Measurements from ENCODE around the gene CGNL1.

CGNL1 gene

DNA sequence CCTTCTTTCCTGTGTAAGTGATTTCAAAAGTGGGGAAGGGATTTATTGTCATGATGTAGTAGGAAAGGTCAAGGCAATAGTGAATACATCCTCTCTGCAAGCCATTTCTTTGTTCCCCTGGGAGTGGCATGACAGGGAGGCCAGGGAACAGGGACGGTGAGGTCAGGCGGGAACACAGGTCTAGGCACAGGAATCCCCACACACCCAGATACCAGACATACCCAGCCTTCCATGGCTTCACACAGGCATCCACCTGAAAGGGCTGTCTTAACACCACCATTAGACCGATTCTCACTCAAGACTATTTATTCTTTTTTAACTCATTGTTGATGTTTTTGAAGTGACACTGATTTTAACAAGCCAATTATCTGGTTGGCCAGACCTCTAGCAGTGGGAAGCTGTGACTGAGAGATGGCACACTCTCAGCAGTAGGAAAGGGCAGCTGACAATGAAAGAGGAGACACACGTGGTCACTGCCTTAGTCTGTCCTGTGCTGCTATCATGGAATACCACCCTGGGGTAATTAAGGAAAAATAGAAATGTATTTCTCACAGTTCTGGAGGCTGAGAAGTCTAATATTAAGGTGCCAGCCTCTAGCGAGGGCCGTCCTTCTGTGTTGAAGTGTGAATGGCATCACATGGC, 140.8 kb downstream of the CGNL1 start:
- in situ Hi-C loops (cut with HindIII; ENCODE audit: low sequenced_read_pairs) = no loop called here

DNA sequence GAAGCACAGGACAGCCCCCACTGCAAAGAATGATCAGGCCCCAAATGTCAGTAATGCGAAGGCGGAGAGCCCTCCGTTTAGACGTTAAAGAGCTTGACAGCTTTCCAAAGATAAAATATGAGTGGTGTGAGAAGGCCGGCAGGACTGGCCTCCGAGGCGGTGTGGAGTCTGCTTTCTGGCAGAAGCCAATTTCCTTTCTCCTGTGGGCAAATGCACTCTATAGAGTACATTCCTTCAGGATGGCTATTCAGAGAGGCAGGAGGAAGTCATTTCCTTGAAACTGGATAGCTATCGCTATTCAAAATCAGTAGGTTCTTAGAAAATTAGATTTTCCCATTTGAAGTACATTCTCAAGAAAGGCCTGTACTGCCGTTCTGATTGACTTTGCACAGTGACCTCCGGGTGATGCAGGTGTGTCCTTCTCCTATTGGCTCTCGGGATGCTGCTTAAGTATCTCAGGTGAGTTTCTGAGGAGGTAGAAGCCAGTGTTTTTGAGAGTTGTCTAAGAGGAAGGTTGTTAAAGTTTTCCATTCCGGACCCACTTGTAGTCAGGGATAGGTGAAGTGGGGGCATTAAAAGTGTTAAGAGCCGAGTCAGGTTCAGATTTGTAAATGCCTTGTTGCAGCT, 142.6 kb downstream of the CGNL1 start:
- in situ Hi-C loops (cut with HindIII; ENCODE audit: low sequenced_read_pairs) = no loop called here

DNA sequence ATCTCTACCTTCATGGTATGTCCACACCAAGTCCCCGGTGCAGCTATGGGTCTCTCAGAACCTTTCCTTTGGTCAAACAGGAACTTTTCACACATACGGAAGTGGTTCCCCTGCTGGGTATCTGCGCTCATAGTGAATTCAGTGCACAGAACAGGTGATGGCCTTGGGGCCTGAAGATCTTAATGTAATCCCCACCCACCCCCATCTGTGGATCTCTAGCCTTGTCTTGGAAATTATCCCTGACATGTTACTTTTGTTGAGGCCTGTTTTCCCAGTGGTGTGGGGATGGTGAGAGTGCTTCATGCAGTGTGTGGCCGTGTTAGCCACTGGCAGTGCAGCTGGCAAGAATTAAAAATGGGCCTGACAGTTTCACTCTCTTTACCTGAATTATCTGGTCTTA, 143.5 kb downstream of the CGNL1 start:
- in situ Hi-C loops (cut with HindIII; ENCODE audit: low sequenced_read_pairs) = no loop called here

DNA sequence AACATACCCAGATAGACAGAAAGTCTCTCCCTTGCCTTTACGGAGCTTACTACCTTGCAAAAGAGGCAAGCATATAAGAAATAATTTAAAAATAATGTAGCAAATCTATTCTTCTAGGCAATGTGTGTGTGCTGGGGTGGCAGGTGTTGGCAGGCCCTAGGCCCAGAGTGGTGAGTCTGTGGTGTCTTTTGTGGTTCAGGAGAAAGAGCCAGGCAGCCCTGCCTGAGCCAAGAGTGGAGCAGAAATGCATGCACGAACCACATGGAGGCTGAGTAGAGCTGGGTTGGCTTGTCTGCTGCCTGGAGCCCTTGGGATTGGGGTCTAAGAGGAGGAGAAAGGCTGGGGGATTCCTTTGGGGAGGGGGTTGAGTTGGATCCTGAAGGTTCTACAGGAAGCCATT, 145.2 kb downstream of the CGNL1 start:
- in situ Hi-C loops (cut with HindIII; ENCODE audit: low sequenced_read_pairs) = no loop called here

DNA sequence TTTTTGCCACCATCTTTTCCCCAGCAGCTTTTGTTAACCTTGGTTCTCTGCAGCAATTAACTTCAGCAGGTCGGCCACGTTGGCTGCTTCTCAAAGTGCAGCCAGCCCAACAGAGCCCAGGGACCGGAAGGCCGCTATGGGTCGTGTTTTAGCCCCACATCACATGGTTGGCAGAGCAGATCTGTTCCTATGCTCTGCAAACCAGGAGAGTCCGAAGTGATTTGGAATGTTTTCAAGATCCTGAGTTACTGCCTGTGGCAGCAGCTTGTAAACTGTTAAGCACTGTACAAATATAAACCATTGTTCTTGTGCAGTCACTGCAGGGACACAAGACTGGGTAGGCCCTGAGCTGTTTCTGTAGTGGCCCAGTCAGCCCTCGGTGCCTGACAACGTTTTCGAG, 145.8 kb downstream of the CGNL1 start:
- in situ Hi-C loops (cut with HindIII; ENCODE audit: low sequenced_read_pairs) = no loop called here

DNA sequence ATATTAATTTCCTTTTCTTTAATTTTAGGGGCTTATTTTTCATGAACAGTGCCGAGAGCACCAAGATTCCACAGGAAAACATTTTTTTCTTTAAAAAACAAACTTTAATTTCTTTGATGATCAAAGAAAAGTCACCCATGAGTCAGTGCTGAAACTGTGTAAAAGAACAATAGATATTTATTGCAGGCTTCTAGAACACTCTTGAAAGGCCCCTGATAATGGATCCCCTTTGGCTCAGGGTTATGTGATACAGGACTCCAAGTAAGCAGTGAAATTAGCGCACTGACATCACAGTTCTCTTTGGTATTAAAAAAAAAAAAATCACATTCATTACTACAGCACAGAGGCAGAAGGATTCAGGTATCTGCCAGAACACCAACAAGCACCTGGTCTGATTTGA, 149.3 kb downstream of the CGNL1 start:
- in situ Hi-C loops (cut with HindIII; ENCODE audit: low sequenced_read_pairs) = loop anchor here (25.0 kb wide), 1 partner anchor 188 kb away; no protein-coding TSS in a partner anchor

DNA sequence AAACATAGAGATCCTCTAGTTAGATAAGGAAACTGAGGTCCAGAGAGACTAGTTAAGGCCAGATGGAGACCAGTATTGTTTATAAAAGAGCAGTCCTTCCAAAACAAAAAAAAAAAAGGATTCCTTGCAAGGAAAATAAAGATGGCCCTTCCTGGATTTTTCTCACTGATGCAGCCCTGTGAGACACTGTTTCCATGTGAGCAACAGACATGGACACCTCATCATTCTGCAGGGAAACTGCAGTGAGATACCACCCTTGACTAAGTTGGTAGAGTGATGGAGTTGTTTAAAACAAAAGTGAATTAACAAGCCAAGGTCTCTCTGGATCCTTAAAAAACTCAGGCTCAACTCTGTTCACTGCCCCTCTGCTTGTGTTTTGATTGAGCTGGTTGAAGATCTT, 149.8 kb downstream of the CGNL1 start:
- in situ Hi-C loops (cut with HindIII; ENCODE audit: low sequenced_read_pairs) = loop anchor here (25.0 kb wide), 1 partner anchor 189 kb away; no protein-coding TSS in a partner anchor

DNA sequence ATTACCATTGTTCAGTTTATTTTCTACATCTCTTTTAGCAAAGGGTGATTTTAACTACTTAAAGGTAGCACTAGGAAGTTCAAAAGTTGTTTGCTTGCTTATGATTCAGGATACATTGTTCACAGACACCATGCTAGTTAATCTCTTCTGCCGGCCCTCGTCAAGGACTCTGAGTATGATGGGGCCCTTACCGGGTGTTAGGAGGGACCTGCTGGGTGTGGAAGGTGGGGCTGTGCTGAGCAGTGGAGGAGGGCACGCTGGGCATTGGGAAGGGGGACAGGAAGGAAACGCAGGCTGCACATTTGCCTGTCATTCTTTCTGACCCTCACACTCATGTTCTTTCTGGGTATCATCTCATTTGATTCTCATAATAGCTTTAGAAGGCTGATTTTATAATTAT, 150.3 kb downstream of the CGNL1 start:
- in situ Hi-C loops (cut with HindIII; ENCODE audit: low sequenced_read_pairs) = loop anchor here (25.0 kb wide), 1 partner anchor 189 kb away; no protein-coding TSS in a partner anchor

DNA sequence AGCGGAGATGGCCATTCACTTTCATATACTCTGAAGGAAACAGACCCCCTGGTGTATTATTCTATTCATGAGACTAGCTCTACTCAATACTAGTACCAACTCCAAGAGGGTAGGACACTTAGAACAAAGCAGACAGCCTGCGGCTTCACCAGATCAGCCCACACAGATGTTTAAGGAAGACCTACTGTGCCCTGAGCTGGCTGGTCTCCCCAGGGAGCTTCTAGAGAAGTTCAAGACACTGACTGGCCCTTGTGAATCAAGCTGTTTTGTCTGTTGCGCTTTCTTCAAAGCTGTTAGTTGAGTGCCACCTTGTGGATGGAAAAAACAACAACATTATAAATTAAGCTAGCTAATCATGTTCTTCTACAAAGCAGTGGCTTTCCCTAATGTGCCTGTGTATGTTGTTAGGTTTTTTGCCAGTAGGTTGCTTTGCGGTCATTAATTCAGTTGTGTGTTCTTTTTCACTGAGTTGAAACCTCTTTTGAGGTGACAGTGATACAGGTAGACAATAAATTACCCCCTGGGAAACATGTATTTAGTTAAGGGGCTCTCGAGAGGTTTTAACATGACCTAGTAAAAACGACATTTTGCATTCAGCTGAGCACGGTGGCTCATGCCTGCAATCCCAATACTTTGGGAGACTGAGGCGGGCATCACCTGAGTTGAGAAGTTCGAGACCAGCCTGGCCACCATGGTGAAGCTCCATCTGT, 151.2 kb downstream of the CGNL1 start:
- in situ Hi-C loops (cut with HindIII; ENCODE audit: low sequenced_read_pairs) = loop anchor here (25.0 kb wide), 1 partner anchor 190 kb away; no protein-coding TSS in a partner anchor

DNA sequence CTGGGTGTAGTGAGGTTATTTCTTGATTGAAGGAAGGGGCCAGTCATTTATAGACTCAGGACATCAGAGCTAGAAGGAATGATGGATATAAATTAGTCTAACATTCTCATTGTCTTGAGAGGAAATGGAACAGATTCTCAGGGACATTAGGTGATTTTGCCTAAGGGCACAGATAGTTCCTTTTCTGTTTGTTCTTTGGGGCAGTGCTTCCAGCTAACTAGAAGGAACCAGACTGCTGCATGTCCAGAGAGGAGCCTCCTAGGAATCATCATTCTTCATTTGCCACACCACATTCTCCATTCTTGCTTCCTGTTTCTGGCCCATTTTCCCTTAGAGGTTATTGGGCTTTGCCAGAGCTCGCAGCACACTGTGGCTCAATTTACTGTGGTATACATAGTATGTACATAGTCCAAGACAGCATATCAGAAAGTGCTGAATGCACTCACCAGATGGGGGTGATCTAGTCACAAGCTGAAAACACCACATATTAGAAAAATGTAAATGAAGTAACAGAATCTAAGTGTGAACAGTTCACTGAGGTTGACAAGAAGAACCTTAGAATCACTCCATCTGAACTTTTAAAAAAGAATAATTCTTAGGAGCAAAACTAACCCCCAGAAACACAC, 152.7 kb downstream of the CGNL1 start:
- in situ Hi-C loops (cut with HindIII; ENCODE audit: low sequenced_read_pairs) = loop anchor here (25.0 kb wide), 1 partner anchor 192 kb away; no protein-coding TSS in a partner anchor

DNA sequence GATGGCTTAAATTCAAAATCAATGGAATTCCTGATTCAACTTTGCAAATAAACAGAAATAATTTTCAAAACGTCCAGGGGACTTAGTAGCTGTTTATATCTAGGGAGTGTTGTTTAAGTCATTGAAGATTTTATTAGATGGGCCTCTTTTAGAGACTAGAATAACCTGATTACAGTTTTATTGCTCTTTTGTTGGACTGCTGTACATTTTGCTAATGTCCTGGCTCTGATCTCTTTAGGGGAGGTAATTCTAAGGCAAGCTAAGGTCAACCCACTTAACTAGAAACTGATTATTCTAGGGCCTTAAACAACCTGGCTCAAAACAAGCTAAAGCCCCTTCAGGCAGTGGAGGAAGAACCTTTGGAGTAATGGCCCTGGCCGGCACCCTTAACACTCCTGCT, 153.4 kb downstream of the CGNL1 start:
- in situ Hi-C loops (cut with HindIII; ENCODE audit: low sequenced_read_pairs) = loop anchor here (25.0 kb wide), 1 partner anchor 192 kb away; no protein-coding TSS in a partner anchor

DNA sequence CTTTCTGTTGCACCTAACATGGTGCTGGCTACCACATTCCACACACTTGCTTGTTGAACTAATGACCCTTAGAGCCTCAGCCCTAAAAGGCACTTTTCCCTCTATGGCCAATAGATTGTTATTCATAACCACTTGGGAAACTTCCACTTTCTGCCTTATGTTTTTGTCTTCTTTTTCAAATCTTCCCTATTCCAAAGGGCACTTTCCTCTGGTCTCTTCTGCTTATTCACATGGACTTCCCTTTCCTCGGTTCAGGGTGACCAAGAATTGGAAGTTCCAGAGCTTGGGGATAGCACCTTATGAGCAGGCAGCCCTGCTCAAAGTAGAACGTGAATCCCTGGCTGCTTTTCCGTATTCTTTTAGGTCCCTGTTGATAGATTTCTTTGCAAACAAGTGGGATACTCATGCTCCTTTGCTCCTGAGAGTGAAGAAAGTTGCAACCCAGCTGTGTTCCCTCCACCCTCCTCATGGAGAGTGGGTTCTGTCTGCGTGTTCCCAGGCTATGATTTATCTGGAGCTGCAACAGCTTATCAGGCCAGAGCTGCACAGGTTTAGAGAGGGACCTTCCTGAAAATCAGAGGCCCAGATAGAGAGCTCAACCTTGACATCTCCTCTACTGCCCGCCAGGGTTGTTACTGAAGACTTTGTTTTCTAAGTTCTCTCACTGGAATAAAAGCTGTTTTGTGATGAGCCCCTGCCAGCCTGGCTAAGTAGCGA, 156.6 kb downstream of the CGNL1 start:
- in situ Hi-C loops (cut with HindIII; ENCODE audit: low sequenced_read_pairs) = loop anchor here (25.0 kb wide), 1 partner anchor 196 kb away; no protein-coding TSS in a partner anchor

DNA sequence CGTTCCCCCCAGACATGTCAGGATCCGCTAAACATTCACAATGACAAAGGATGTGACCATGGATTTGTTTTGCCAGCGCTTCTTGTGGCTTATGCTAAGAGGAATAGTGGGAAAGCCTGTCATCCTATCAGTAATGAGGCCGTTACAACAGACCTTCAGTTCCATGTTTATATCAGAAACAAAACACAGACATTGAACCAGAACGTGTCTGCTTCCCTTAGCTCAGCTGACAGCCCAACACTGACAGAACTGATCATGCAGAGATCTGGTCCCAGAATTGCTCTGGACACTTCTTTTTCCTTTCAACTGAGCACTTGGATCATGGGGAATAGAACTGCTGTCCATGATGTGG, 157.1 kb downstream of the CGNL1 start:
- in situ Hi-C loops (cut with HindIII; ENCODE audit: low sequenced_read_pairs) = loop anchor here (25.0 kb wide), 1 partner anchor 196 kb away; no protein-coding TSS in a partner anchor

DNA sequence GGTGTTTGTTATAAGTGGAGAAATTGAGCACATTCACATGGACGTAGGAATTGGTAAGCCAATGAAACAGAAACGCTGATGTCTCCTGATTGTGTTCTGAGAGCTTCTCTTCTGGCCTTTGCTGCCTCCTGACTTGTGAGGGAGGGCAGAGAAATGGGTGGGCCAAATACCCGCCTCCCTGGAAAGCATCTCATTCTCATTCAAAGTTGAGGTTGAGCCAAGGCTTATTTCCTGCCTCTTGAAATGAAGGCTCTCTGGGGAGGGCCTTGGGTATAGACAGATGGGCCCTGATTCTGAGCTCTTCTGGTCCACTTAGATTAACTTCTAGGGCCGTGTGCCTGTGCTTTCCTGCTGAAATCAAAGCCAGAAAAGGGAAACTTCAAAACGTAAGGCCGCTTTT, 158.0 kb downstream of the CGNL1 start:
- in situ Hi-C loops (cut with HindIII; ENCODE audit: low sequenced_read_pairs) = loop anchor here (25.0 kb wide), 1 partner anchor 197 kb away; no protein-coding TSS in a partner anchor

DNA sequence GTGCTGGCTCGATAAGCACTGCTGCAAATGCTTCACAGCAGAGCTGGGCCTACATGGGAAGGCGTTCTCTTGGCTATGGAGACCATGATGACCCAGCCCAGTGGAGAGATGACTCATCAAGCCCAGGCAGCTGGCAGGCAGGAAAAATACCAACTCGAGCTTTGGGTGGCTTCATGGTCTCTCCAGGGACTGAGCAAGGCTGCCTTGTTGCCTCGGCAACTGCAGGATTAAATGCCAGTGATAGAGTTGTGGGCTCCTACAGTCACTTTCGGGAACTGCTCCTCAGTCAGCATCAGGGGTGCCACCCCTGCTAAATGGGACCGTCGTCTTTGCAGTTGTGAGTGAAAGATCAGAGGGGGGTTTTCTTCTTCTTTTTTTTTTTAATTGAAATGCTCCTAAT, 160.8 kb downstream of the CGNL1 start:
- in situ Hi-C loops (cut with HindIII; ENCODE audit: low sequenced_read_pairs) = loop anchor here (25.0 kb wide), 1 partner anchor 200 kb away; no protein-coding TSS in a partner anchor

DNA sequence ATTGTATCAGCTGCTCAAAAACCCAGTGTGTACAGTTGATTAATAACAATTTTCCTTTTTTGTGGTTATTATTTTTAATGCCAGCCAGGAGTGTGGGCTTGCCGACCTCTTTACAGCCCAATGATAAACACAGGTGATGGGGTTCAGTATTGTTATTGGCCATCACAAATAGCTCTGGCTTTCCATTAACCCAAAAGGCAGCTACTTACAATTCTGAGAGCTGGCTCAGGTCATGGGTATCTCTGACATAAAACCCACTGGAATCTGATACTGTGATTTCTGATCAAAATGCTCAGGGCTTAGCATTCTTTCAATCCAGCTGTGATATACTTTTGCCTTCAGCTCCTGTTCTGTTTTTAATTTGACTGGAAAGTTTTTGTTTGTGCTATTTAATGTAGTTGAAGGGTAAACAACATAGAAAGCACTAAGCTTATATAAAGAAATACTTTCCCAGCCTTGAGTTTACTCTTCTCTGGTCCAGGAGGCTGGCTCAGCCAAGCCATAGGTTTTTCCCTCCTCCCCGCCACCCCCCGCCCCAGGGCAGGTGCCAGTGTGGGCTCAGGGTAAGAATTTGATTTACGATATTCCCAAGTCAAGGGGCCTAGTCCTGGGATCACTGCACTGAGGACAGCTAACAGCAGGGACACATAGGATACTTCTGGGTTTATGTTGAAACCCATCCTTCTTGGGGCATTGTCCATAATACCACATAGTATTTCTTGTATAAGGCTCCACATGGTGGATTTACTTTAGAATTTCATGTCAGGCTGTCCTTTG, 161.4 kb downstream of the CGNL1 start:
- in situ Hi-C loops (cut with HindIII; ENCODE audit: low sequenced_read_pairs) = loop anchor here (25.0 kb wide), 1 partner anchor 200 kb away; no protein-coding TSS in a partner anchor

DNA sequence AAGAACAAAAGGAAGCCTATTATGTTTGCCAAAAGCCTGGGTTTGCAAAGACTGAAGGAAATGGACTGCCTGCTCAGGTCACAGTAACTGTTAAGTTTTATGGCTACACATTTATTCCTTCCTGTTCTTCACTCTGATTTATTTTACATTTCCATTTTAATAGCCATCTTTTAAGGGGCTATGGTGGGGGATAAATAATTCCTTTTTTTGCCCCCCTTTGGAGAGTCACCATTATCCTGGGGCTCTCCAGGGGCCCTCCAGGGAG, 161.9 kb downstream of the CGNL1 start:
- in situ Hi-C loops (cut with HindIII; ENCODE audit: low sequenced_read_pairs) = loop anchor here (25.0 kb wide), 1 partner anchor 201 kb away; no protein-coding TSS in a partner anchor

DNA sequence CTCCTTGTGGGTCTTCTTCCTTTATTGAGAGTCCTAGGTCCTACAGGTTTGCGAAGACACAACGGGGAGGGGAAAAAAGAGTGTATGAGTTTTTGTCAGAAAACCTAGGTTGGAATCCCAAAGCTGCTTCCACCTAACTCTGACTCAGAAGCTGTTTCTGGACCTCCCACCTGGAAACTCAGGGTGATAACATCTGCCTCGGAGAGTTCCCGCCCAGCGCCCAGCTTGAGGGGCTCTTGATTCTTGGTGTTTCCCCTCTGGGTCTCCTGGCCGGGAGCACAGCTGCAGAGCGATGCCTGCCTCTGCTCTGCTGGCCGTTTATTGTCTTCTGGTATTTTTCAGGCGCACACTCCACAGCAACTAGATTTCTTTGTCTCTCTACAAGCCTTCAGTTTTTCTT, 162.5 kb downstream of the CGNL1 start:
- in situ Hi-C loops (cut with HindIII; ENCODE audit: low sequenced_read_pairs) = loop anchor here (25.0 kb wide), 1 partner anchor 202 kb away; no protein-coding TSS in a partner anchor

DNA sequence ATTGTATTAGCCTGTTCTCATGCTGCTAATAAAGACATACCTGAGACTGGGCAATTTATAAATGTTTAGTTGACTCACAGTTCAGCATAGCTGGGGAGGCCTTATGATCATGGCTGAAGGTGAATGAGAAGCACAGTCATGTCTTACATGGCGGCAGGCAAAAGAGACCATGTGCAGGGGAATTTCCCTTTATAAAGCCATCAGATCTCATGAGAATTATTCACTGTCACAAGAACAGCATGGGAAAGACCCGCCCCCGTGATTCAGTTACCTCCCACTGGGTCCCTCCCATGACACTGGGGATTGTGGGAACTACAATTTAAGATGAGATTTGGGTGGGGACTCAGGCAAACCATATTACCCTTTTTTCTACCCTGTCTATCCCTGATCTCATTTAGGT, 163.9 kb downstream of the CGNL1 start:
- in situ Hi-C loops (cut with HindIII; ENCODE audit: low sequenced_read_pairs) = loop anchor here (25.0 kb wide), 1 partner anchor 203 kb away; no protein-coding TSS in a partner anchor

DNA sequence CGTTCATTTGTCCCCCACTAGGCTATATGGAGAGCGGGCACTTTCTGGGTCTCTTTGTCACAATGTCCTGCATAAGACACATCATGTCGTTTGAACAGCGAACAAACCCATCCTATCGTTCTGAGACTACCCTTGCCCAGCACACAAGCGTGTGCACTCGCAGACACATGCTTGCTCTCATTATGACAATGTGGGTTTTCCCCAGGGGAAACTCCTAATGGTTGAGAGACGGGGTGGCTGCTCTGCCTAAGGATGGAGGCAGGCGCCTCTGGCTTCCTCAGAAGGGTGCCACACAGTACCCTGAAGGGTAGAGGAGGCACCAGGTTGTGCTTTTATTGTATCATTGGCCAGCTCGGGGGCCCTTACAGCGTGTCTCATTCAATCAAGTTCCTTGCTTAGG, 164.4 kb downstream of the CGNL1 start:
- in situ Hi-C loops (cut with HindIII; ENCODE audit: low sequenced_read_pairs) = loop anchor here (25.0 kb wide), 1 partner anchor 203 kb away; no protein-coding TSS in a partner anchor

Data from DLD1 (cell line).